Activated CD4-positive, alpha-beta T cell treated with anti-CD3 and anti-CD28 coated beads, Interleukin-2, amount 10 ng/mL, durations not matched to agents 24 days and 14 days (primary cell): ENCODE results near the gene ARHGAP19. TPM values are rescaled to one million over a fixed set of nuclear protein-coding genes. Genes with fewer than 3 reads are reported as not detected.

ENCODE experiments used
- DNase-seq: peaks from one replicate; pipeline ENCODE4 v3.0.0; 2022
- H3K27ac Mint-ChIP-seq: one replicate; pipeline ENCODE4 v1.8.0; 2022; ENCODE audit warnings: mild to moderate bottlenecking, mixed read lengths
- H3K27me3 Mint-ChIP-seq: one replicate; pipeline ENCODE4 v1.8.0; 2022; ENCODE audit warnings: mixed read lengths
- H3K36me3 Mint-ChIP-seq: one replicate; pipeline ENCODE4 v1.8.0; 2022; ENCODE audit warnings: low read depth, mild to moderate bottlenecking, mixed read lengths
- H3K4me1 Mint-ChIP-seq: one replicate; pipeline ENCODE4 v1.8.0; 2021; ENCODE audit warnings: mixed read lengths
- H3K4me3 Mint-ChIP-seq: one replicate; pipeline ENCODE4 v1.8.0; 2022; ENCODE audit warnings: mild to moderate bottlenecking, moderate library complexity, mixed read lengths
- H3K9me3 Mint-ChIP-seq: one replicate; pipeline ENCODE4 v1.8.0; 2021; ENCODE audit warnings: mixed read lengths
- intact Hi-C: fragments of 100-400 bp; cut with micrococcal nuclease; formaldehyde crosslinking; loops from one replicate; pipeline ENCODE4 v1.15.1; 2023
- total RNA-seq: library from RNA; stranded (reverse); gene quantifications from 2 replicates; pipeline ENCODE4 v1.2.3, GENCODE V29; 2022

Gene ARHGAP19
- total RNA-seq, 1 donor from 2014 or later, result 26.4 TPM

DNA sequence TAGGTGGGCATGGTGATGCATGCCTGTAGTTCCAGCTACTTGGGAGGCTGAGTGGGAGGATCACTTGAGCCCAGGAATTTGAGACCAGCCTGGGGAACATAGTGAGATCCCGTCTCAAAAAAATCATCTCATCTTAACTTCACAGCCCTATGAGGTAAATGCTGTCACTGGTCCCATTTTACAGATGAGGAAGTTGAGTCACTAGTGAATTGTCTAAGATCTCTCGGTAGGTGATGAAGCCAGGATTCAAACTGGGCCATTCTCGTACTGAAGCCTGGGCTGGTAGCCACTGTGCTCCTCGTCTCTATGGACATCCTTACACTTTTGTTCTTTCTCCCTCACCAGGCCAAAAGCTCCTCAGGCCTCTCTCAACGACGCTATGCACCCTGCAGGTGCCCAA is 113.1 kb downstream of the ARHGAP19 start:
- Mint-ChIP-seq H3K27ac (no peak overlapping the region), H3K9me3 (no peaks in the 10 kb centered on the region), H3K4me3 (no peak overlapping the region), H3K27me3 (peaks cover 40% of the 10 kb centered on the region), H3K4me1 (no peaks in the 10 kb centered on the region), H3K36me3 (no peaks in the 10 kb centered on the region)
- intact Hi-C loops, result no loop called here
- no peak for DNase-seq

DNA sequence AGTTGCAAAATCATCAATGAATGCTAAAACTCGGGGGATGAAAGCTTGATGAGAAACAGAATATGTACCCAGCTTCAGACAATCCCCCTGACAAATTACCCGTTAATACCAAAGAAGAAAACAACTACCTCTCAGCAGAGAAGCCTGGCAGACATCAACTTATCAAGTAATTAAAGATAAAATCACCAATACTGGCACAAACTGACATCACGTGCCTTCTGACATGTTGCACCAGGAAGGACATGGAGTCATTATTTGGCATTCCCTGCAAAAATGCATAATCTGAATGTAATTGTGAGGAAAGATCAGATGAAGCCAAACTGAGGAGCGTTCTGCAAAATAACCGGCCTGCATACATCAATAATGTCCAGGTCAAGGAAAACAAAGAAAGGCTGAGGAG is 114.4 kb downstream of the ARHGAP19 start:
- H3K4me3 Mint-ChIP-seq, result no peak overlapping the region
- DNase-seq, result no peak
- no peak overlapping the region for H3K27ac Mint-ChIP-seq
- no peaks in the 10 kb centered on the region for H3K4me1 Mint-ChIP-seq
- H3K36me3 Mint-ChIP-seq, result no peaks in the 10 kb centered on the region
- intact Hi-C loops, result no loop called here
- H3K9me3 Mint-ChIP-seq, result no peaks in the 10 kb centered on the region
- peaks cover 27% of the 10 kb centered on the region for H3K27me3 Mint-ChIP-seq

DNA sequence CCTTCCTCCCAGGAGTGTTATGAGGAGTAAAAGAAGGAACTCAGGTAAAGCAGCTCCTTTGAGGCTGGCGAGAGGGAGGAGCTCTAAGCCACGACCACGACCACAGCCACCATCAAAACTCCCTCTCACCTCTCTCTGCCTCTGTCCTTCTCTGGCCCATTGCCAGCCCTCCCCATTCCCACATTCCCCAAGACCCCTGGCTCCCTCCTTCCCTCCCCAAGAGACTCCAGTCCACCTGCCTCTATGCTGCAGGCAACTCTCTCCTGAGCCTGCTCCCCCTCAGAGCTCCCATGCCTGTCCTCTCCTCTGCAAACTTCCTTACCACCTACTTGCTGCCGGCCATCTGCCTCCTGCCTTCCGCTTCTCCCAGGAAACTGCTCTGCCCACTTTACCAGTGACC is 116.2 kb downstream of the ARHGAP19 start:
- Mint-ChIP-seq H3K27ac (no peak overlapping the region), H3K36me3 (no peaks in the 10 kb centered on the region), H3K9me3 (no peaks in the 10 kb centered on the region), H3K4me1 (no peaks in the 10 kb centered on the region), H3K27me3 (peaks cover 24% of the 10 kb centered on the region), H3K4me3 (no peak overlapping the region)
- DNase-seq, result no peak
- intact Hi-C loops, result no loop called here

DNA sequence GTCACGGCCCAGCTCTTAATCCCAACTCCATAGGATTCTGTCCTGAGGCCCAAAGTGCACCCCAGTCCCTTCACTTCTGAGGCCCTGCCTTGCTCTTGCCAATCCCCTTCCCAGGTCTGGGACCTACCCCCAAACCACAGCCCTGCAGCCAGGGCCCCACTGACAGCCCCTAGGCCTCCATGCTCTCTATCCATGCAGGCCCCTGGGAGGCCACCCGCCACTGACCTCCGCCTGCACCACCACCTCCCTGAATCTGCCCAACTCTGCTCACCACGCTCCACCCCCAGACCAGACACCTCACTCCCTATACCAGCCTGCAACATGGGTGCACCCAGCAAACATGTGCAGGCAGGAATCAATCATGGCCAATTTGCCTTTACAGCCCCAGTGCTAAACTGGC is 116.9 kb downstream of the ARHGAP19 start:
- intact Hi-C loops, result no loop called here
- DNase-seq, result no peak
- peaks cover 20% of the 10 kb centered on the region for H3K27me3 Mint-ChIP-seq
- H3K27ac Mint-ChIP-seq, result no peak overlapping the region
- no peaks in the 10 kb centered on the region for H3K9me3 Mint-ChIP-seq
- no peaks in the 10 kb centered on the region for H3K36me3 Mint-ChIP-seq
- H3K4me3 Mint-ChIP-seq, result no peak overlapping the region
- H3K4me1 Mint-ChIP-seq, result no peaks in the 10 kb centered on the region

DNA sequence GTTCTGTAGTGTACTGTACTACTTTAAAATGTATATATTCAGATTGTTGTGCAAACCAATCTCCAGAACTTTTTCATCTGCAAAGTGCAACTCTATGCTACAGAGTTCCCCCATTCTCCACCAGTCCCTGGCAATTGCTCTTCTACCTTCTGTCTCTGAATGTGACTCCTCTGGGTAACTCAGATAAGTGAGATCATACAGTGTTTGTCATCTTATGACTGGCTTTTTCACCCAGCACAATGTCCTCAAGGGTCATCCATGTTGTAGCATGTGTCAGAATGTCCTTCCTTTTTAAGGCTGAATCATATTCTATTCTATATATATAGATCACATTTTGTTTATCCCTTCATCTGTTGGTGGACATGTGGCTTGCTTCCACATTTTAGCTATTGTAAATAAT is 117.5 kb downstream of the ARHGAP19 start:
- H3K4me1 Mint-ChIP-seq, result no peaks in the 10 kb centered on the region
- H3K27me3 Mint-ChIP-seq, result peaks cover 16% of the 10 kb centered on the region
- no peaks in the 10 kb centered on the region for H3K36me3 Mint-ChIP-seq
- intact Hi-C loops, result no loop called here
- H3K9me3 Mint-ChIP-seq, result no peaks in the 10 kb centered on the region
- DNase-seq, result no peak
- H3K27ac Mint-ChIP-seq, result no peak overlapping the region
- no peak overlapping the region for H3K4me3 Mint-ChIP-seq

DNA sequence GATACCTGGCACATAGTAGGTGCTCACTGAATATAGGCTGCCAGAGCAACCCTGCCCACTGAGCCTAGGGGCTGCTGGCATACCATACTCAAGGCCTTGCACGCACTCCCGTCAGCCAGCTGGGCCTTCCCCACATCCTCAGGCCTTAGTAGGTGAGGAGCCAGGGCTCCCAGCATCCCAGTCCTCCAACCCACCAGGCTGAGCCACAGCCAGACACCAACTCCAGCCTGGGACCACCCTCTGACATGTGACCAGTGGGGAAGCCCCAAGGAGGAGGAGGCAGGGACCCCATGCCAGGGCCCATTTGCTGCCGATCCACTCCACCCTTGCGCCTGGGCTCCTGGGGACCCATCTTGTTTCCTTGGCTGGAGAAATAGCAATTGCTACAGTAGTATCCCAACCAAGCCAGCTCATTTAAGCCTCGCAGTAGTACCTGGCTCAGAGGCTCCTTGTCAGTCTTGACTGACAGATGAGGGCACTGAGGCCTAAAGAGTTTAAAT is 118.1 kb downstream of the ARHGAP19 start:
- no peak overlapping the region for H3K27ac Mint-ChIP-seq
- no peak overlapping the region for H3K4me3 Mint-ChIP-seq
- no peaks in the 10 kb centered on the region for H3K36me3 Mint-ChIP-seq
- intact Hi-C loops, result no loop called here
- DNase-seq, result no peak
- H3K9me3 Mint-ChIP-seq, result no peaks in the 10 kb centered on the region
- H3K27me3 Mint-ChIP-seq, result peaks cover 11% of the 10 kb centered on the region
- no peaks in the 10 kb centered on the region for H3K4me1 Mint-ChIP-seq

DNA sequence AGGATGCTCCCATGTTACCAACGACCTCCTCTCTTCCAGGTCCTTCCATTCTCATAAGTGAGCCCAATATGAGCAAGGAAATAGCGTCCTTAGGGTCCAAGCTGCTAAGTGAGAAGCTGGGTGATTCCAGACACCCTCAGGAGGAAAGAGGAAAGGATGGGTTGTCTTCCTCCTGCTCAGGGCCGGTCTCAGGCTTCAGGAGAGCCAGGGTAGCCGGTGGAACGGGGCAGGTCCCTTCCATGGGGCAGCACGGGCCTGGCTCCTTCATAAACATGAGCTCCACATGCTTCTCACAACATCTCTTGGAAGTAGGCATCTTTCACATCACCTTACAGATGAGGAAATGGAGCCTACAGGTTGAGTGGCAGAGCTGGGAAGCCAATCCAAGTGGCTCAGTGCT is 119.4 kb downstream of the ARHGAP19 start:
- H3K9me3 Mint-ChIP-seq, result no peaks in the 10 kb centered on the region
- H3K27ac Mint-ChIP-seq, result no peak overlapping the region
- H3K36me3 Mint-ChIP-seq, result no peaks in the 10 kb centered on the region
- H3K27me3 Mint-ChIP-seq, result peaks cover 9% of the 10 kb centered on the region
- DNase-seq, result no peak
- no peaks in the 10 kb centered on the region for H3K4me1 Mint-ChIP-seq
- no peak overlapping the region for H3K4me3 Mint-ChIP-seq
- intact Hi-C loops, result no loop called here

Other genes starting within 250 kb of the ARHGAP19 start
- gene SLIT1, start 106.7 kb downstream of the ARHGAP19 start, total RNA-seq, result 0.17 and 0.26 TPM in 2 replicates
- gene FRAT1, start 26.6 kb upstream of the ARHGAP19 start, total RNA-seq, result 2.0 and 2.5 TPM in 2 replicates
- gene FRAT2, start 42.1 kb upstream of the ARHGAP19 start, total RNA-seq, result 8.7 and 9.8 TPM in 2 replicates
- gene RRP12, start 108.7 kb upstream of the ARHGAP19 start, total RNA-seq, result 99.4 and 106 TPM in 2 replicates
- 1,086 and 1,108 TPM in 2 replicates for gene PGAM1, start 133.6 kb upstream of the ARHGAP19 start, total RNA-seq
- gene EXOSC1, start 153.4 kb upstream of the ARHGAP19 start, total RNA-seq, result 57.9 and 59.8 TPM in 2 replicates
- gene ZDHHC16, start 153.5 kb upstream of the ARHGAP19 start, total RNA-seq, result 42.9 and 43.1 TPM in 2 replicates
- gene MMS19, start 205.8 kb upstream of the ARHGAP19 start, total RNA-seq, result 100 and 103 TPM in 2 replicates
- gene UBTD1, start 206.3 kb upstream of the ARHGAP19 start, total RNA-seq, result 1.8 and 2.1 TPM in 2 replicates